ENCODE results near the gene MRPL20.
"Not testable (repeated sequence)": the region's sequence is repeated elsewhere in the genome, so short reads cannot be mapped to it uniquely, and the experiment has no call there.

MRPL20 gene

GRCh38 chr1:1385931-1386330 is 21.2 kb downstream of the MRPL20 start:
- Histone ChIP-seq H3K9me3 (ENCODE audit: low read length) (no peaks in the 10 kb centered on the region), H3K4me3 (ENCODE audit: low read depth, low read length, poor library complexity, severe bottlenecking) (no peak overlapping the region), H3K4me1 (ENCODE audit: insufficient read depth, low read length, severe bottlenecking) (no peaks in the 10 kb centered on the region), H3F3A (ENCODE audit: insufficient read depth, low read length) (no peaks in the 10 kb centered on the region), H3K27me3 (ENCODE audit: insufficient read depth, low read length) (no peaks in the 10 kb centered on the region), H3K36me3 (ENCODE audit: insufficient read depth, low read length) (peaks cover 79% of the 10 kb centered on the region), H3K9me2 (ENCODE audit: low read depth, low read length) (no peaks in the 10 kb centered on the region), H3K9ac (ENCODE audit: low read length) (no peak overlapping the region), H3K4me2 (ENCODE audit: low read length) (no peak overlapping the region), H4K20me1 (ENCODE audit: insufficient read depth, low read length) (no peaks in the 10 kb centered on the region), H3K27ac (ENCODE audit: low read depth, low read length, poor library complexity, severe bottlenecking) (no peak overlapping the region), H3K79me2 (ENCODE audit: insufficient read depth, low read length) (no peaks in the 10 kb centered on the region), H2AFZ (ENCODE audit: low read length) (no peak overlapping the region)
- TF ChIP-seq EZH2 (IDR thresholded peaks at IDR 0.05; ENCODE audit: borderline replicate concordance, low read length) = no peak
- no peak for TF ChIP-seq CTCF (IDR thresholded peaks at IDR 0.05; ENCODE audit: low read length)

- H3F3A ChIP-seq (ENCODE audit: insufficient read depth, low read length); H3K9me3 ChIP-seq (ENCODE audit: low read length); H3K27ac ChIP-seq (ENCODE audit: low read depth, low read length, poor library complexity, severe bottlenecking); H3K9ac ChIP-seq (ENCODE audit: low read length); H4K20me1 ChIP-seq (ENCODE audit: insufficient read depth, low read length); H2AFZ ChIP-seq (ENCODE audit: low read length); H3K27me3 ChIP-seq (ENCODE audit: insufficient read depth, low read length); H3K9me2 ChIP-seq (ENCODE audit: low read depth, low read length); H3K4me1 ChIP-seq (ENCODE audit: insufficient read depth, low read length, severe bottlenecking); H3K4me3 ChIP-seq (ENCODE audit: low read depth, low read length, poor library complexity, severe bottlenecking); H3K4me2 ChIP-seq (ENCODE audit: low read length); H3K79me2 ChIP-seq (ENCODE audit: insufficient read depth, low read length): not testable (repeated sequence)
- peaks cover 73% of the 10 kb centered on the region for H3K36me3 ChIP-seq (ENCODE audit: insufficient read depth, low read length)
Observed at GRCh38 chr1:1385339-1385738, 21.8 kb downstream of the MRPL20 start.

- Histone ChIP-seq H3K27me3 (ENCODE audit: insufficient read depth, low read length) (no peaks in the 10 kb centered on the region), H3F3A (ENCODE audit: insufficient read depth, low read length) (no peaks in the 10 kb centered on the region), H4K20me1 (ENCODE audit: insufficient read depth, low read length) (no peaks in the 10 kb centered on the region), H3K9me2 (ENCODE audit: low read depth, low read length) (no peaks in the 10 kb centered on the region), H3K79me2 (ENCODE audit: insufficient read depth, low read length) (no peaks in the 10 kb centered on the region), H2AFZ (ENCODE audit: low read length) (no peak overlapping the region), H3K27ac (ENCODE audit: low read depth, low read length, poor library complexity, severe bottlenecking) (no peak overlapping the region), H3K36me3 (ENCODE audit: insufficient read depth, low read length) (peaks cover 33% of the 10 kb centered on the region), H3K4me3 (ENCODE audit: low read depth, low read length, poor library complexity, severe bottlenecking) (no peak overlapping the region), H3K4me1 (ENCODE audit: insufficient read depth, low read length, severe bottlenecking) (peaks cover 8% of the 10 kb centered on the region), H3K9me3 (ENCODE audit: low read length) (no peaks in the 10 kb centered on the region), H3K9ac (ENCODE audit: low read length) (no peak overlapping the region), H3K4me2 (ENCODE audit: low read length) (no peak overlapping the region)
- no peak for TF ChIP-seq CTCF (IDR thresholded peaks at IDR 0.05; ENCODE audit: low read length)
- TF ChIP-seq EZH2 (IDR thresholded peaks at IDR 0.05; ENCODE audit: borderline replicate concordance, low read length) = no peak
Observed at GRCh38 chr1:1381294-1381693, 25.8 kb downstream of the MRPL20 start.

- Histone ChIP-seq H3K9ac (ENCODE audit: low read length) (no peak overlapping the region), H3K9me3 (ENCODE audit: low read length) (no peaks in the 10 kb centered on the region), H3K27me3 (ENCODE audit: insufficient read depth, low read length) (no peaks in the 10 kb centered on the region), H4K20me1 (ENCODE audit: insufficient read depth, low read length) (no peaks in the 10 kb centered on the region), H3K36me3 (ENCODE audit: insufficient read depth, low read length) (peaks cover 28% of the 10 kb centered on the region), H3K27ac (ENCODE audit: low read depth, low read length, poor library complexity, severe bottlenecking) (no peak overlapping the region), H3K9me2 (ENCODE audit: low read depth, low read length) (no peaks in the 10 kb centered on the region), H3K4me1 (ENCODE audit: insufficient read depth, low read length, severe bottlenecking) (peaks cover 12% of the 10 kb centered on the region), H2AFZ (ENCODE audit: low read length) (no peak overlapping the region), H3K4me3 (ENCODE audit: low read depth, low read length, poor library complexity, severe bottlenecking) (no peak overlapping the region), H3K79me2 (ENCODE audit: insufficient read depth, low read length) (no peaks in the 10 kb centered on the region), H3F3A (ENCODE audit: insufficient read depth, low read length) (no peaks in the 10 kb centered on the region), H3K4me2 (ENCODE audit: low read length) (no peak overlapping the region)
- TF ChIP-seq CTCF (IDR thresholded peaks at IDR 0.05; ENCODE audit: low read length) (no peak), EZH2 (IDR thresholded peaks at IDR 0.05; ENCODE audit: borderline replicate concordance, low read length) (no peak)
Observed at GRCh38 chr1:1380860-1381259, 26.2 kb downstream of the MRPL20 start.

All from OCI-LY1 (cell line).